ENCODE results near the gene PPME1. TPM values are rescaled to one million over a fixed set of nuclear protein-coding genes. Genes with fewer than 3 reads are reported as not detected.

Gene PPME1
- total and polyA plus RNA-seq, 2 of the 4 experiments (the other 2 are of a cell fraction) = 42.3 to 89.5 TPM

DNA sequence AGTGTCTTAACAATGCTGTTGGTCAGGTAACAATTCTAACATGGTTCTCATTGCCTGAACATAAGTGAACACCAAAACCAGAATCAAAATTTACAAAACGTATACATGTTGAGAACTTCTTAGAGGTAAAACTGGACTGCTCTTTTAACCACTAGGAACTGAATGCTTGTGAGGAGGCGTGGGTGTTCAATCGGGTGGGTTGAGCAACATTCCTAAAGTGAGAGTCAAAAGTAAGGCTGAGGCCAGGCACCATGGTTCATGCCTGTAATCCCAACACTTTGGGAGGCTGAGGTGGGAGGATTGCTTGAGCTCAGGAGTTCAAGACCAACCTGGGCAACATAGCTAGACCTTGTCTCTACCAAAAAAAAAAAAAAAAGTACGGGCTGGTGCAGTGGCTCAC, 11.5 kb downstream of the PPME1 start:
- Histone ChIP-seq H3K4me2 (ENCODE audit: low read depth, low read length) (no peak overlapping the region), H4K5ac (ENCODE audit: low read depth, low read length) (no peak overlapping the region), H3K18ac (ENCODE audit: low read depth, low read length) (no peak overlapping the region), H2AFZ (replicated peaks; ENCODE audit: low read length, poor library complexity) (no peak overlapping the region), H3K9me1 (ENCODE audit: insufficient read depth, low read length) (0 out of 2 replicates have a peak, but pooled peaks cover 2% of the 10 kb centered on the region), H2BK15ac (ENCODE audit: low read depth, low read length) (no peak overlapping the region), H3K56ac (ENCODE audit: extremely low read depth, insufficient read depth, low read length) (no peak overlapping the region), H2AK5ac (ENCODE audit: low read depth, low read length) (no peak overlapping the region), H3K4me1 (ENCODE audit: control insufficient read depth, insufficient read depth, low read length) (peaks cover 3% of the 10 kb centered on the region), H3K4me3 (ENCODE audit: insufficient read depth, low read depth, low read length) (no peak overlapping the region), H4K91ac (ENCODE audit: insufficient read depth, low read depth, low read length) (no peak overlapping the region), H4K20me1 (ENCODE audit: insufficient read depth, low read length) (peaks cover 50% of the 10 kb centered on the region), H3K9ac (ENCODE audit: low read depth, low read length) (no peak overlapping the region), H3K27me3 (ENCODE audit: control insufficient read depth, insufficient read depth, low read length) (no peaks in the 10 kb centered on the region), H3K9me3 (ENCODE audit: control insufficient read depth, insufficient read depth, low read length) (no peaks in the 10 kb centered on the region), H3K14ac (replicated peaks; ENCODE audit: low read depth, low read length) (no peak overlapping the region), H3K4ac (ENCODE audit: low read depth, low read length) (no peak overlapping the region), H3K36me3 (ENCODE audit: control insufficient read depth, insufficient read depth, low read length) (0 out of 2 replicates have a peak, but pooled peaks cover 2% of the 10 kb centered on the region), H3K27ac (ENCODE audit: insufficient read depth, low read length) (no peak overlapping the region), H2BK20ac (ENCODE audit: low read depth, low read length) (no peak overlapping the region), H2BK120ac (ENCODE audit: low read depth, low read length) (no peak overlapping the region), H3K79me1 (ENCODE audit: low read depth in 1 of 2, low read length in 2 of 2) (peaks cover 26 to 66% of the 10 kb centered on the region in 2 experiments), H3K23ac (ENCODE audit: low read depth, low read length) (no peak overlapping the region), H4K8ac (ENCODE audit: low read depth in 2 of 2, low read length in 2 of 2) (no peak overlapping the region), H2BK5ac (ENCODE audit: low read depth, low read length, poor library complexity, severe bottlenecking) (no peak overlapping the region), H2AK9ac (replicated peaks; ENCODE audit: low read depth, low read length, poor library complexity) (no peak overlapping the region)
- no CpG with 5 or more reads among the region's 4 CpGs for WGBS, 2 experiments (ENCODE audit: extremely low coverage in 2 of 2, insufficient read length in 1 of 2)
- in situ Hi-C loops (cut with MboI; ENCODE audit: low sequenced_read_pairs) = no loop called here
- dilution Hi-C loops (cut with HindIII; ENCODE audit: low sequenced_read_pairs, unreplicated experiment) = no loop called here
- POLR2A ChIA-PET (ENCODE audit: unreplicated experiment) = no interaction called here
- TF ChIP-seq RAD21 (IDR thresholded peaks at IDR 0.05; ENCODE audit: low read length) (no peak), CTCF (conservative IDR thresholded peaks at IDR 0.05; ENCODE audit: low read depth, low read length) (no peak), BHLHE40 (IDR thresholded peaks at IDR 0.05; ENCODE audit: low read depth, low read length) (no peak), MXI1 (IDR thresholded peaks at IDR 0.05; ENCODE audit: borderline replicate concordance, low read depth, low read length) (no peak), SMC3 (IDR thresholded peaks at IDR 0.05; ENCODE audit: low read depth, low read length) (no peak), ELK1 (IDR thresholded peaks at IDR 0.05; ENCODE audit: borderline replicate concordance, low read depth, low read length) (no peak), CHD1 (IDR thresholded peaks at IDR 0.05; ENCODE audit: low read depth, low read length) (no peak), MAFK (IDR thresholded peaks at IDR 0.05; ENCODE audit: low read depth, low read length) (no peak), RFX5 (IDR thresholded peaks at IDR 0.05; ENCODE audit: low read depth, low read length) (no peak), FOS (IDR thresholded peaks at IDR 0.05; ENCODE audit: low read depth, low read length) (no peak), MAZ (IDR thresholded peaks at IDR 0.05; ENCODE audit: borderline replicate concordance, low read depth, low read length) (no peak), NFE2L2 (IDR thresholded peaks at IDR 0.05; ENCODE audit: low read depth, low read length) (no peak), CEBPB (IDR thresholded peaks at IDR 0.05; ENCODE audit: low read depth, low read length) (no peak), RCOR1 (IDR thresholded peaks at IDR 0.05; ENCODE audit: insufficient replicate concordance, low read length) (no peak), POLR2A (IDR thresholded peaks at IDR 0.05; ENCODE audit: low read depth, low read length) (no peak)
- TF ChIP-seq, protein P1, sequence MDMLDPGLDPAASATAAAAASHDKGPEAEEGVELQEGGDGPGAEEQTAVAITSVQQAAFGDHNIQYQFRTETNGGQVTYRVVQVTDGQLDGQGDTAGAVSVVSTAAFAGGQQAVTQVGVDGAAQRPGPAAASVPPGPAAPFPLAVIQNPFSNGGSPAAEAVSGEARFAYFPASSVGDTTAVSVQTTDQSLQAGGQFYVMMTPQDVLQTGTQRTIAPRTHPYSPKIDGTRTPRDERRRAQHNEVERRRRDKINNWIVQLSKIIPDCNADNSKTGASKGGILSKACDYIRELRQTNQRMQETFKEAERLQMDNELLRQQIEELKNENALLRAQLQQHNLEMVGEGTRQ (IDR thresholded peaks at IDR 0.05; ENCODE audit: low read depth, low read length) = no peak
- ATAC-seq (ENCODE audit: low read depth) (no peak), DNase-seq (peak; percentile 25)
- CTCF ChIA-PET = no interaction called here
- intact Hi-C loops (cut with micrococcal nuclease) = no loop called here
- no TSS peak for BruUV-seq (replicated peaks)
